T-helper 1 cell treated with Interleukin-12 subunit alpha and Interleukin-12 subunit beta and Interleukin-4 antibody, amounts not matched to agents 30 ng/mL and 1 ng/mL, for 36 hours (primary cell): Measurements from ENCODE around the gene ERG28. TPM values are rescaled to one million over a fixed set of nuclear protein-coding genes. Genes with fewer than 3 reads are reported as not detected.

Experiments used
- intact Hi-C: fragments of 100-400 bp; cut with micrococcal nuclease; formaldehyde crosslinking; loops from one replicate; pipeline ENCODE4 v1.15.1; 2024
- total RNA-seq: library from RNA; stranded (reverse); gene quantifications from 2 replicates; pipeline ENCODE4 v1.2.3, GENCODE V29; 2022

Gene ERG28
- total RNA-seq, 1 donor from 2014 or later: 20.2 TPM

- intact Hi-C loops: loop anchor here (1.0 to 10.0 kb wide), 21 partner anchors 48 to 1796 kb away; partner anchors contain the start of genes AHSA1, ALDH6A1, AREL1 and BATF
These were observed 781 bp upstream of the ERG28 start for GRCh38 chr14:75661499-75661814.

- intact Hi-C loops: loop anchor here (2.0 to 10.0 kb wide), 10 partner anchors 533 to 1797 kb away; partner anchors contain the start of genes AHSA1, ALDH6A1, AREL1 and CIPC
These were observed 442 bp downstream of the ERG28 start for GRCh38 chr14:75660238-75660629.

GRCh38 chr14:75658957-75659356 lies 1.7 kb downstream of the ERG28 start:
- intact Hi-C loops: no loop called here

GRCh38 chr14:75657331-75657730 lies 3.3 kb downstream of the ERG28 start:
- intact Hi-C loops: no loop called here

- intact Hi-C loops: loop anchor here (2.0 kb wide), 1 partner anchor 522 kb away; no protein-coding TSS in a partner anchor
These were observed 5.4 kb downstream of the ERG28 start for GRCh38 chr14:75655235-75655634.

GRCh38 chr14:75654127-75654732 lies 6.4 kb downstream of the ERG28 start:
- intact Hi-C loops: loop anchor here (1.0 to 2.0 kb wide), 6 partner anchors 77 to 521 kb away; partner anchors contain the start of gene BATF

GRCh38 chr14:75653563-75653962 lies 7.1 kb downstream of the ERG28 start:
- intact Hi-C loops: no loop called here

GRCh38 chr14:75650253-75651058 lies 10.2 kb downstream of the ERG28 start:
- intact Hi-C loops: no loop called here

GRCh38 chr14:75649773-75650172 lies 10.9 kb downstream of the ERG28 start:
- intact Hi-C loops: no loop called here

- intact Hi-C loops: no loop called here
These were observed 11.3 kb downstream of the ERG28 start for GRCh38 chr14:75649337-75649736.

GRCh38 chr14:75648066-75648838 lies 12.4 kb downstream of the ERG28 start:
- intact Hi-C loops: no loop called here

GRCh38 chr14:75647640-75648039 lies 13.0 kb downstream of the ERG28 start:
- intact Hi-C loops: no loop called here

GRCh38 chr14:75646762-75647161 lies 13.9 kb downstream of the ERG28 start:
- intact Hi-C loops: no loop called here

GRCh38 chr14:75645056-75645455 lies 15.6 kb downstream of the ERG28 start:
- intact Hi-C loops: no loop called here

GRCh38 chr14:75643985-75644384 lies 16.7 kb downstream of the ERG28 start:
- intact Hi-C loops: no loop called here

GRCh38 chr14:75640876-75641275 lies 19.8 kb downstream of the ERG28 start:
- intact Hi-C loops: no loop called here

- intact Hi-C loops: no loop called here
These were observed 24.5 kb downstream of the ERG28 start for GRCh38 chr14:75636100-75636692.

- intact Hi-C loops: no loop called here
These were observed 25.8 kb downstream of the ERG28 start for GRCh38 chr14:75634848-75635247.

- intact Hi-C loops: no loop called here
These were observed 29.2 kb downstream of the ERG28 start for GRCh38 chr14:75631453-75631831.

GRCh38 chr14:75630695-75631452 lies 29.8 kb downstream of the ERG28 start:
- intact Hi-C loops: no loop called here

- intact Hi-C loops: no loop called here
These were observed 31.9 kb downstream of the ERG28 start for GRCh38 chr14:75628816-75629215.
